Loucy (cell line): ENCODE data around the gene MSANTD2.

Experiments
- CTCF ChIP-seq: fragments of 200-600 bp; sonication (generic); conservative IDR thresholded peaks from 2 replicates; pipeline ENCODE4 v1.5.1; 2014; ENCODE audit warnings: mild to moderate bottlenecking, antibody characterized with exemption, low read length
- EZH2phosphoT487 ChIP-seq: fragments of 200-600 bp; IDR thresholded peaks from 2 replicates; pipeline ENCODE4 v1.6.1; 2018; ENCODE audit warnings: antibody characterized with exemption, mild to moderate bottlenecking, moderate library complexity, borderline replicate concordance

- TF ChIP-seq CTCF (no peak), EZH2phosphoT487 (no peak)
These were observed 1.2 kb downstream of the MSANTD2 start for GRCh38 chr11:124798991-124799347.
